Measurements from ENCODE around the gene NTNG2.

DNA sequence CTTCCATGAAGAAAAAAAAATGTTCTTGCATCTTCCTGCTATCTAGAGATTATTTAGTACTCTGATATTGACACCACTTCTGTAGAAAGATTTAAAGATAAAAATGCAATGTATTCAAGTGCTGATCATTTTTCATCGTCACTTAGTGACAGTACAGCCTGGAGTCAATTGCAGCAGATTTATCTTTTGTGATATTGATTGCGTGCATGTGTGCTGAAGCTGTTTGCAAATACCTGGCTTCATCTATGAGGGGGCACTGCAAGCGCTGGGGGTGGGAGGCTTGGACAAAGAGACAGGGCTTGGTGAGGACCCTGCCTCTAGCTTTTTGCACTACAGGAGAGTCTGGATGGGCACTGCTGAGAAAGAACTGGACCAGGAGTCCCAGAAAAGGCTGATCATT is 44.2 kb upstream of the NTNG2 start:
- TF ChIP-seq, protein P1, sequence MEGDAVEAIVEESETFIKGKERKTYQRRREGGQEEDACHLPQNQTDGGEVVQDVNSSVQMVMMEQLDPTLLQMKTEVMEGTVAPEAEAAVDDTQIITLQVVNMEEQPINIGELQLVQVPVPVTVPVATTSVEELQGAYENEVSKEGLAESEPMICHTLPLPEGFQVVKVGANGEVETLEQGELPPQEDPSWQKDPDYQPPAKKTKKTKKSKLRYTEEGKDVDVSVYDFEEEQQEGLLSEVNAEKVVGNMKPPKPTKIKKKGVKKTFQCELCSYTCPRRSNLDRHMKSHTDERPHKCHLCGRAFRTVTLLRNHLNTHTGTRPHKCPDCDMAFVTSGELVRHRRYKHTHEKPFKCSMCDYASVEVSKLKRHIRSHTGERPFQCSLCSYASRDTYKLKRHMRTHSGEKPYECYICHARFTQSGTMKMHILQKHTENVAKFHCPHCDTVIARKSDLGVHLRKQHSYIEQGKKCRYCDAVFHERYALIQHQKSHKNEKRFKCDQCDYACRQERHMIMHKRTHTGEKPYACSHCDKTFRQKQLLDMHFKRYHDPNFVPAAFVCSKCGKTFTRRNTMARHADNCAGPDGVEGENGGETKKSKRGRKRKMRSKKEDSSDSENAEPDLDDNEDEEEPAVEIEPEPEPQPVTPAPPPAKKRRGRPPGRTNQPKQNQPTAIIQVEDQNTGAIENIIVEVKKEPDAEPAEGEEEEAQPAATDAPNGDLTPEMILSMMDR (IDR thresholded peaks at IDR 0.05): no peak
- no peak for TF ChIP-seq EP300 (IDR thresholded peaks at IDR 0.05)

Data from stomach (tissue), 4 donors.